Astrocyte (in vitro differentiated cells and primary cell): Measurements from ENCODE around the gene ENDOV. TPM values are rescaled to one million over a fixed set of nuclear protein-coding genes. Genes with fewer than 3 reads are reported as not detected.

Experiments
- DNase-seq: peaks from one replicate; pipeline ENCODE4 v3.0.0-alpha.2; 2010; ENCODE audit warnings: low read depth
- FAIRE-seq: peaks from 2 replicates; lab custom pipeline; 2011; peaks lifted over from hg19 to GRCh38; lab: Jason Lieb, UNC
- H2AFZ ChIP-seq: 2 replicates; pipeline ENCODE4 v1.6.0; 2012; ENCODE audit warnings: low read depth, low read length, inconsistent platforms
- H3K27ac ChIP-seq: 2 replicates; pipeline ENCODE4 v1.5.1; 2011; ENCODE audit warnings: low read depth, low read length, inconsistent platforms
- H3K27me3 ChIP-seq: 2 replicates; pipeline ENCODE4 v1.6.0; 2011; ENCODE audit warnings: low read length, inconsistent platforms; ENCODE audit not compliant: insufficient read depth
- H3K36me3 ChIP-seq: 2 replicates; pipeline ENCODE4 v1.5.1; 2011; ENCODE audit warnings: low read length, inconsistent platforms; ENCODE audit not compliant: insufficient read depth
- H3K4me1 ChIP-seq: 2 replicates; pipeline ENCODE4 v1.5.1; 2011; ENCODE audit warnings: low read length, inconsistent platforms; ENCODE audit not compliant: insufficient read depth
- H3K4me2 ChIP-seq: 2 replicates; pipeline ENCODE4 v1.6.0; 2012; ENCODE audit warnings: low read length, inconsistent platforms
- H3K4me3 ChIP-seq: 2 replicates; pipeline ENCODE4 v1.5.1; 2011; ENCODE audit warnings: low read depth, mild to moderate bottlenecking, low read length, inconsistent platforms; ENCODE audit not compliant: insufficient read depth
- H3K79me2 ChIP-seq: 2 replicates; pipeline ENCODE4 v1.6.0; 2012; ENCODE audit warnings: mild to moderate bottlenecking, low read length, inconsistent platforms; ENCODE audit not compliant: insufficient read depth
- H3K9ac ChIP-seq: 2 replicates; pipeline ENCODE4 v1.6.0; 2012; ENCODE audit warnings: mild to moderate bottlenecking, low read length, inconsistent platforms
- H3K9me3 ChIP-seq: 2 replicates; pipeline ENCODE4 v1.5.1; 2012; ENCODE audit warnings: low read depth, mild to moderate bottlenecking, low read length, inconsistent platforms; ENCODE audit not compliant: insufficient read depth
- H4K20me1 ChIP-seq: 2 replicates; pipeline ENCODE4 v1.6.0; 2012; ENCODE audit warnings: low read length, inconsistent platforms; ENCODE audit not compliant: insufficient read depth
- H3K27ac Mint-ChIP-seq: one replicate; pipeline ENCODE4 v1.8.0; 2021; ENCODE audit warnings: mild to moderate bottlenecking, mixed read lengths; ENCODE audit not compliant: unreplicated experiment
- H3K27me3 Mint-ChIP-seq: one replicate; pipeline ENCODE4 v1.8.0; 2021; ENCODE audit warnings: low read depth, mixed read lengths; ENCODE audit not compliant: unreplicated experiment
- H3K36me3 Mint-ChIP-seq: one replicate; pipeline ENCODE4 v1.8.0; 2021; ENCODE audit warnings: low read depth, mixed read lengths; ENCODE audit not compliant: unreplicated experiment
- H3K4me1 Mint-ChIP-seq: one replicate; pipeline ENCODE4 v1.8.0; 2021; ENCODE audit warnings: low read depth, mixed read lengths; ENCODE audit not compliant: unreplicated experiment
- H3K4me3 Mint-ChIP-seq: one replicate; pipeline ENCODE4 v1.8.0; 2021; ENCODE audit warnings: mild to moderate bottlenecking, moderate library complexity, mixed read lengths; ENCODE audit not compliant: unreplicated experiment
- H3K9me3 Mint-ChIP-seq: one replicate; pipeline ENCODE4 v1.8.0; 2021; ENCODE audit warnings: mild to moderate bottlenecking, mixed read lengths; ENCODE audit not compliant: unreplicated experiment
- EZH2 ChIP-seq: IDR thresholded peaks from 2 replicates; pipeline ENCODE4 v1.6.1; 2012; ENCODE audit warnings: mild to moderate bottlenecking, low read length, inconsistent platforms; ENCODE audit not compliant: insufficient read depth
- total RNA-seq: library from RNA; stranded (reverse); gene quantifications from 2 replicates; pipeline ENCODE4 v1.2.1, GENCODE V29; 2021
- TF ChIP-seq, protein P1 (sequence below): IDR thresholded peaks from 2 replicates; pipeline ENCODE4 v1.5.1; 2011; ENCODE audit warnings: low read depth, mild to moderate bottlenecking, inconsistent platforms, low read length, moderate library complexity; ENCODE audit not compliant: insufficient read depth

ENDOV gene
- total RNA-seq, 1 donor from 2014 or later = 20.7 TPM

- Mint-ChIP-seq H3K36me3 (peaks cover 18% of the 10 kb centered on the region), H3K27me3 (no peaks in the 10 kb centered on the region), H3K4me3 (no peak overlapping the region), H3K4me1 (no peaks in the 10 kb centered on the region), H3K9me3 (no peaks in the 10 kb centered on the region), H3K27ac (no peak overlapping the region)
- FAIRE-seq = no peak
- TF ChIP-seq, protein P1, sequence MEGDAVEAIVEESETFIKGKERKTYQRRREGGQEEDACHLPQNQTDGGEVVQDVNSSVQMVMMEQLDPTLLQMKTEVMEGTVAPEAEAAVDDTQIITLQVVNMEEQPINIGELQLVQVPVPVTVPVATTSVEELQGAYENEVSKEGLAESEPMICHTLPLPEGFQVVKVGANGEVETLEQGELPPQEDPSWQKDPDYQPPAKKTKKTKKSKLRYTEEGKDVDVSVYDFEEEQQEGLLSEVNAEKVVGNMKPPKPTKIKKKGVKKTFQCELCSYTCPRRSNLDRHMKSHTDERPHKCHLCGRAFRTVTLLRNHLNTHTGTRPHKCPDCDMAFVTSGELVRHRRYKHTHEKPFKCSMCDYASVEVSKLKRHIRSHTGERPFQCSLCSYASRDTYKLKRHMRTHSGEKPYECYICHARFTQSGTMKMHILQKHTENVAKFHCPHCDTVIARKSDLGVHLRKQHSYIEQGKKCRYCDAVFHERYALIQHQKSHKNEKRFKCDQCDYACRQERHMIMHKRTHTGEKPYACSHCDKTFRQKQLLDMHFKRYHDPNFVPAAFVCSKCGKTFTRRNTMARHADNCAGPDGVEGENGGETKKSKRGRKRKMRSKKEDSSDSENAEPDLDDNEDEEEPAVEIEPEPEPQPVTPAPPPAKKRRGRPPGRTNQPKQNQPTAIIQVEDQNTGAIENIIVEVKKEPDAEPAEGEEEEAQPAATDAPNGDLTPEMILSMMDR = no peak
- TF ChIP-seq EZH2 = no peak
- Histone ChIP-seq H3K4me3 (no peak overlapping the region), H2AFZ (no peak overlapping the region), H4K20me1 (no peaks in the 10 kb centered on the region), H3K9me3 (no peaks in the 10 kb centered on the region), H3K4me1 (no peaks in the 10 kb centered on the region), H3K36me3 (peaks cover 24% of the 10 kb centered on the region), H3K9ac (no peak overlapping the region), H3K27ac (no peak overlapping the region), H3K79me2 (no peaks in the 10 kb centered on the region), H3K4me2 (no peak overlapping the region), H3K27me3 (no peaks in the 10 kb centered on the region)
- no peak for DNase-seq
Observed at GRCh38 chr17:80374039-80374731, 40.8 kb upstream of the ENDOV start.

GRCh38 chr17:80374732-80375585, 40.0 kb upstream of the ENDOV start:
- Histone ChIP-seq H3K36me3 (peaks cover 19% of the 10 kb centered on the region), H3K4me2 (no peak overlapping the region), H3K27me3 (no peaks in the 10 kb centered on the region), H3K27ac (no peak overlapping the region), H3K4me3 (no peak overlapping the region), H3K4me1 (no peaks in the 10 kb centered on the region), H3K79me2 (no peaks in the 10 kb centered on the region), H3K9me3 (no peaks in the 10 kb centered on the region), H2AFZ (no peak overlapping the region), H4K20me1 (no peaks in the 10 kb centered on the region), H3K9ac (no peak overlapping the region)
- TF ChIP-seq, protein P1 = no peak
- no peak for TF ChIP-seq EZH2
- H3K36me3 Mint-ChIP-seq = peaks cover 18% of the 10 kb centered on the region
- H3K4me1 Mint-ChIP-seq = no peaks in the 10 kb centered on the region
- FAIRE-seq = no peak
- H3K27ac Mint-ChIP-seq = no peak overlapping the region
- H3K4me3 Mint-ChIP-seq = no peak overlapping the region
- H3K27me3 Mint-ChIP-seq = no peaks in the 10 kb centered on the region
- no peaks in the 10 kb centered on the region for H3K9me3 Mint-ChIP-seq
- no peak for DNase-seq
